OCI-LY1 (cell line): Measurements from ENCODE around the gene RNF166.

ENCODE experiments used
- H2AFZ ChIP-seq: fragments of 200-600 bp; sonication (generic), shearing (Covaris generic); 2 replicates; pipeline ENCODE4 v1.6.0; 2014; ENCODE audit warnings: antibody characterized with exemption, mild to moderate bottlenecking, low read length
- H3F3A ChIP-seq: fragments of 200-600 bp; sonication (generic), shearing (Covaris generic); 2 replicates; pipeline ENCODE4 v1.6.0; 2014; ENCODE audit warnings: mild to moderate bottlenecking, antibody characterized with exemption, low read length, moderate library complexity; ENCODE audit not compliant: insufficient read depth
- H3K27ac ChIP-seq: fragments of 200-600 bp; sonication (generic); 2 replicates; pipeline ENCODE4 v1.5.1; 2014; ENCODE audit warnings: low read length, mixed run types, mild to moderate bottlenecking, low read depth; ENCODE audit not compliant: poor library complexity, severe bottlenecking
- H3K27me3 ChIP-seq: fragments of 200-600 bp; sonication (generic); 2 replicates; pipeline ENCODE4 v1.6.0; 2014; ENCODE audit warnings: antibody characterized with exemption, mild to moderate bottlenecking, low read length, moderate library complexity; ENCODE audit not compliant: insufficient read depth
- H3K36me3 ChIP-seq: fragments of 200-600 bp; sonication (generic); 2 replicates; pipeline ENCODE4 v1.6.1; 2014; ENCODE audit warnings: mild to moderate bottlenecking, antibody characterized with exemption, low read length, moderate library complexity, mixed read lengths; ENCODE audit not compliant: insufficient read depth
- H3K4me1 ChIP-seq: fragments of 200-600 bp; sonication (generic); 2 replicates; pipeline ENCODE4 v1.5.1; 2014; ENCODE audit warnings: mild to moderate bottlenecking, low read length, moderate library complexity; ENCODE audit not compliant: insufficient read depth, severe bottlenecking
- H3K4me2 ChIP-seq: fragments of 200-600 bp; sonication (generic), shearing (Covaris generic); 2 replicates; pipeline ENCODE4 v1.6.1; 2014; ENCODE audit warnings: low read length
- H3K4me3 ChIP-seq: fragments of 200-600 bp; sonication (generic); 2 replicates; pipeline ENCODE4 v1.5.1; 2014; ENCODE audit warnings: low read length, low read depth, mild to moderate bottlenecking, mixed read lengths; ENCODE audit not compliant: poor library complexity, severe bottlenecking
- H3K79me2 ChIP-seq: fragments of 200-600 bp; shearing (Covaris generic); 2 replicates; pipeline ENCODE4 v1.6.1; 2016; ENCODE audit warnings: mixed run types, low read length, mixed read lengths; ENCODE audit not compliant: insufficient read depth
- H3K9ac ChIP-seq: fragments of 200-600 bp; sonication (generic), shearing (Covaris generic); 2 replicates; pipeline ENCODE4 v1.6.1; 2014; ENCODE audit warnings: mild to moderate bottlenecking, low read length, mixed read lengths
- H3K9me2 ChIP-seq: fragments of 200-600 bp; sonication (generic), shearing (Covaris generic); 2 replicates; pipeline ENCODE4 v1.6.1; 2014; ENCODE audit warnings: low read depth, mild to moderate bottlenecking, low read length, mixed read lengths
- H3K9me3 ChIP-seq: fragments of 200-600 bp; shearing (Covaris generic); 2 replicates; pipeline ENCODE4 v1.6.1; 2014; ENCODE audit warnings: low read length, mixed read lengths
- H4K20me1 ChIP-seq: fragments of 200-600 bp; sonication (generic), shearing (Covaris generic); 2 replicates; pipeline ENCODE4 v1.6.0; 2016; ENCODE audit warnings: mild to moderate bottlenecking, low read length; ENCODE audit not compliant: insufficient read depth
- CTCF ChIP-seq: fragments of 200-600 bp; sonication (generic), shearing (Covaris generic); IDR thresholded peaks from 2 replicates; pipeline ENCODE4 v1.5.1; 2017; ENCODE audit warnings: mild to moderate bottlenecking, antibody characterized with exemption, low read length, moderate library complexity, mixed read lengths
- EZH2 ChIP-seq: fragments of 200-600 bp; sonication (generic), shearing (Covaris generic); IDR thresholded peaks from 2 replicates; pipeline ENCODE4 v1.8.0; 2017; ENCODE audit warnings: borderline replicate concordance, mixed run types, mild to moderate bottlenecking, antibody characterized with exemption, low read length, moderate library complexity, mixed read lengths

The RNF166 gene

GRCh38 chr16:88743693-88744576 lies 37.7 kb upstream of the RNF166 start:
- no peaks in the 10 kb centered on the region for H3K4me1 ChIP-seq
- no peak overlapping the region for H3K27ac ChIP-seq
- no peaks in the 10 kb centered on the region for H3K79me2 ChIP-seq
- H3K4me2 ChIP-seq = no peak overlapping the region
- no peaks in the 10 kb centered on the region for H3K9me2 ChIP-seq
- no peak overlapping the region for H3K9ac ChIP-seq
- no peaks in the 10 kb centered on the region for H3K9me3 ChIP-seq
- TF ChIP-seq EZH2 = no peak
- TF ChIP-seq CTCF = peak; percentile 94
- no peak overlapping the region for H2AFZ ChIP-seq
- no peaks in the 10 kb centered on the region for H4K20me1 ChIP-seq
- peaks cover 3% of the 10 kb centered on the region; the same call in 1 of the 2 replicates for H3K27me3 ChIP-seq
- H3F3A ChIP-seq = no peaks in the 10 kb centered on the region
- no peak overlapping the region for H3K4me3 ChIP-seq
- no peaks in the 10 kb centered on the region for H3K36me3 ChIP-seq

GRCh38 chr16:88742896-88743605 lies 36.8 kb upstream of the RNF166 start:
- H3K4me3 ChIP-seq = no peak overlapping the region
- no peaks in the 10 kb centered on the region for H3F3A ChIP-seq
- H3K4me1 ChIP-seq = no peaks in the 10 kb centered on the region
- no peaks in the 10 kb centered on the region for H3K9me2 ChIP-seq
- TF ChIP-seq EZH2 (no peak), CTCF (no peak)
- no peak overlapping the region for H3K27ac ChIP-seq
- H4K20me1 ChIP-seq = no peaks in the 10 kb centered on the region
- H3K9ac ChIP-seq = no peak overlapping the region
- H3K36me3 ChIP-seq = no peaks in the 10 kb centered on the region
- H3K4me2 ChIP-seq = no peak overlapping the region
- no peaks in the 10 kb centered on the region; the same call in 1 of the 2 replicates for H3K27me3 ChIP-seq
- H3K9me3 ChIP-seq = no peaks in the 10 kb centered on the region
- no peaks in the 10 kb centered on the region for H3K79me2 ChIP-seq
- no peak overlapping the region for H2AFZ ChIP-seq

GRCh38 chr16:88741368-88741767 lies 35.2 kb upstream of the RNF166 start:
- peaks cover 4% of the 10 kb centered on the region for H3K4me1 ChIP-seq
- no peaks in the 10 kb centered on the region for H3K9me3 ChIP-seq
- no peaks in the 10 kb centered on the region for H3K36me3 ChIP-seq
- no peaks in the 10 kb centered on the region for H3F3A ChIP-seq
- TF ChIP-seq CTCF (no peak), EZH2 (no peak)
- H3K27me3 ChIP-seq = no peaks in the 10 kb centered on the region; the same call in 1 of the 2 replicates
- H3K4me3 ChIP-seq = no peak overlapping the region
- H3K9me2 ChIP-seq = no peaks in the 10 kb centered on the region
- no peak overlapping the region for H3K27ac ChIP-seq
- no peaks in the 10 kb centered on the region for H3K79me2 ChIP-seq
- H4K20me1 ChIP-seq = no peaks in the 10 kb centered on the region
- H3K9ac ChIP-seq = no peak overlapping the region
- H2AFZ ChIP-seq = no peak overlapping the region
- H3K4me2 ChIP-seq = no peak overlapping the region
